HepG2 (cell line): ENCODE measurements around the gene LCAT. TPM values are rescaled to one million over a fixed set of nuclear protein-coding genes. Genes with fewer than 3 reads are reported as not detected.
A peak's percentile ranks its signal among the peaks of the same experiment; 100 is the strongest.

Experiments
- ARNT ChIP-seq: fragments of 450-650 bp; IDR thresholded peaks from 2 replicates; pipeline ENCODE4 v1.6.1; 2017
- HOXA3 ChIP-seq: sonication (generic); formaldehyde crosslinking; IDR thresholded peaks from 2 replicates; pipeline ENCODE4 v1.5.0; 2020; ENCODE audit warnings: missing genetic modification reagents
- MBNL3 ChIP-seq: fragments of 250-450 bp; sonication (Bioruptor Pico); conservative IDR thresholded peaks from 2 replicates; pipeline ENCODE4 v1.8.0; 2022; ENCODE audit warnings: mild to moderate bottlenecking, inconsistent platforms
- MEF2D ChIP-seq: sonication (generic); formaldehyde crosslinking; IDR thresholded peaks from 2 replicates; pipeline ENCODE4 v1.5.1; 2020; ENCODE audit warnings: mild to moderate bottlenecking, missing genetic modification reagents
- REXO4 ChIP-seq: sonication (generic); formaldehyde crosslinking; IDR thresholded peaks from 2 replicates; pipeline ENCODE4 v1.8.0; 2022; ENCODE audit warnings: missing genetic modification reagents, mild to moderate bottlenecking, borderline replicate concordance
- SMAD9 ChIP-seq: sonication (generic); formaldehyde crosslinking; IDR thresholded peaks from 2 replicates; pipeline ENCODE4 v1.5.1; 2020; ENCODE audit warnings: mild to moderate bottlenecking, missing genetic modification reagents
- SNAI1 ChIP-seq: sonication (generic); formaldehyde crosslinking; IDR thresholded peaks from 2 replicates; pipeline ENCODE4 v1.5.0; 2020; ENCODE audit warnings: mild to moderate bottlenecking, missing genetic modification reagents, borderline replicate concordance
- SP140L ChIP-seq: sonication (generic); formaldehyde crosslinking; IDR thresholded peaks from 2 replicates; pipeline ENCODE4 v1.4.0; 2020; ENCODE audit warnings: missing genetic modification reagents, borderline replicate concordance
- ZKSCAN5 ChIP-seq: sonication (generic); formaldehyde crosslinking; IDR thresholded peaks from 2 replicates; pipeline ENCODE4 v1.5.1; 2020; ENCODE audit warnings: mild to moderate bottlenecking, missing genetic modification reagents
- ZNF674 ChIP-seq: sonication (generic); formaldehyde crosslinking; IDR thresholded peaks from 2 replicates; pipeline ENCODE4 v1.5.0; 2020; ENCODE audit warnings: low read depth, mild to moderate bottlenecking, missing genetic modification reagents
- ZNF775 ChIP-seq: sonication (generic); formaldehyde crosslinking; IDR thresholded peaks from 2 replicates; pipeline ENCODE4 v1.4.0; 2020; ENCODE audit warnings: missing genetic modification reagents, mild to moderate bottlenecking, moderate library complexity, borderline replicate concordance
- polyA plus RNA-seq, 8 experiments: library from polyadenylated mRNA; depleted of rRNA in 3 of 8; stranded (reverse) in 7 of 8; unstranded in 1 of 8; fragments of >200 nt; fragmentation: Illumina TruSeq in 4 of 8; extraction: Trizol in 4 of 8; gene quantifications; 2 replicates each; pipeline versions ENCODE4 v1.2.1 to v1.2.3, GENCODE V29; 2011 to 2016; ENCODE audit warnings: low read depth in 4 of 8, missing spikeins in 1 of 8, mixed read lengths in 1 of 8; ENCODE audit not compliant: insufficient read depth in 1 of 8
- total RNA-seq, 5 experiments: library from RNA; depleted of rRNA; stranded (reverse); fragments of >200 nt; fragmentation: Illumina TruSeq; extraction: Trizol; gene quantifications; 2 replicates each; pipeline ENCODE4 v1.2.3, GENCODE V29; 2016; ENCODE audit warnings: low read depth in 1 of 5
- TF ChIP-seq, protein P1 (sequence below): sonication (generic); formaldehyde crosslinking; IDR thresholded peaks from 2 replicates; pipeline ENCODE4 v1.4.0; 2020; ENCODE audit warnings: missing genetic modification reagents
- TF ChIP-seq, protein P2 (sequence below): sonication (generic); formaldehyde crosslinking; IDR thresholded peaks from 2 replicates; pipeline ENCODE4 v1.4.0; 2020; ENCODE audit warnings: low read depth, mild to moderate bottlenecking, missing genetic modification reagents
- TF ChIP-seq, protein P3 (sequence below): sonication (generic); formaldehyde crosslinking; IDR thresholded peaks from 2 replicates; pipeline ENCODE4 v1.5.1; 2020; ENCODE audit warnings: missing genetic modification reagents, mild to moderate bottlenecking, borderline replicate concordance
- TF ChIP-seq, protein P4 (sequence below): IDR thresholded peaks from 2 replicates; pipeline ENCODE4 v1.6.1; 2016; ENCODE audit warnings: mild to moderate bottlenecking
- TF ChIP-seq, protein P5 (sequence below): sonication (generic); formaldehyde crosslinking; conservative IDR thresholded peaks from 2 replicates; pipeline ENCODE4 v1.4.0; 2020; ENCODE audit warnings: mild to moderate bottlenecking, missing genetic modification reagents, moderate library complexity
- TF ChIP-seq, protein P6 (sequence below): sonication (generic); formaldehyde crosslinking; IDR thresholded peaks from 2 replicates; pipeline ENCODE4 v1.5.0; 2020; ENCODE audit warnings: missing genetic modification reagents

LCAT gene
- total and polyA plus RNA-seq, 2 of the 13 experiments (the other 11 are each of a cell fraction or from before 2014, with no cell fraction given): 36.1 to 38.9 TPM

DNA sequence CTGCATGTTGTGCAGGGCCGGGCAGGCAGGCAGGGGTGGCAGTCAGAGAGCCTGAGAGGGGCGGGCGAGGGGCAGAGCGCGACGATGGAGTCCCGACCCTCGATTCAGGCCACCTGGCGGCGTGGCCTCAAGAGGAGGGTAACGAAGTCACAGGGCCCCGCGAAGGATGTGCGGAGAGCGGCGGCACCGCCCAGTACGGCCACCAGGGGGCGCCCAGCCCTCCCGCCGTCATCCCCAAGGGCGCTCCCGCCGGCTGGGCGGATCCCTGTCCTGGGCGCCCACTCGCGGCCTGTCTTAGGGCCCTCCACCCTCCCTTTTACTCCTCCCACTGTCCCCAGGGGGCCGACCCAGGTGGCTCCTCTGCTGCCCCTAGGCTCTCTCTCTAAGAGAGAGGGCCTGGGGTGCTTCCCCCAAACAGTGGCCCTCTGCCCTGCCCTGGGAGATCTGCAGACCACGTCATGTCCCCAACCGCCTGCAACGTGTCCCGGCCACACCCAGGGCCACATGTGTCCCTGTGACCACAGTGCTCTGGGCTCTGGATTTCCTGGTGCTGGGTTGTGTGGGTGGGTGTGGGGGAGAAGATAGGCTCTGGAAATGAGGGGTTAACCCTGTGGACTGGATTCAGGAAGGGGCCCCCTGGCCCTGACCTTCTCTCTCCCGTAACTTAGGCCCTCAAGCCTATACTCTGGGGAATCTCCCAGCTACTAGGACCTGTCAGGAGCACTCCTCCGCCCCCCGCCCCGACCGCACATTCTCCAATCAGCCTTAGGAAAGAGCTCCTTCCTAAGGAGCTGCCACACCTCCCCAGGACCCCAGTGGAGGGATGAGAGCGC lies 49.5 kb upstream of the LCAT start (continued):
- TF ChIP-seq, protein P1, sequence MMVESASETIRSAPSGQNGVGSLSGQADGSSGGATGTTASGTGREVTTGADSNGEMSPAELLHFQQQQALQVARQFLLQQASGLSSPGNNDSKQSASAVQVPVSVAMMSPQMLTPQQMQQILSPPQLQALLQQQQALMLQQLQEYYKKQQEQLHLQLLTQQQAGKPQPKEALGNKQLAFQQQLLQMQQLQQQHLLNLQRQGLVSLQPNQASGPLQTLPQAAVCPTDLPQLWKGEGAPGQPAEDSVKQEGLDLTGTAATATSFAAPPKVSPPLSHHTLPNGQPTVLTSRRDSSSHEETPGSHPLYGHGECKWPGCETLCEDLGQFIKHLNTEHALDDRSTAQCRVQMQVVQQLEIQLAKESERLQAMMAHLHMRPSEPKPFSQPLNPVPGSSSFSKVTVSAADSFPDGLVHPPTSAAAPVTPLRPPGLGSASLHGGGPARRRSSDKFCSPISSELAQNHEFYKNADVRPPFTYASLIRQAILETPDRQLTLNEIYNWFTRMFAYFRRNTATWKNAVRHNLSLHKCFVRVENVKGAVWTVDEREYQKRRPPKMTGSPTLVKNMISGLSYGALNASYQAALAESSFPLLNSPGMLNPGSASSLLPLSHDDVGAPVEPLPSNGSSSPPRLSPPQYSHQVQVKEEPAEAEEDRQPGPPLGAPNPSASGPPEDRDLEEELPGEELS (CRISPR knock-in tag): peak; percentile 57
- TF ChIP-seq, protein P2, sequence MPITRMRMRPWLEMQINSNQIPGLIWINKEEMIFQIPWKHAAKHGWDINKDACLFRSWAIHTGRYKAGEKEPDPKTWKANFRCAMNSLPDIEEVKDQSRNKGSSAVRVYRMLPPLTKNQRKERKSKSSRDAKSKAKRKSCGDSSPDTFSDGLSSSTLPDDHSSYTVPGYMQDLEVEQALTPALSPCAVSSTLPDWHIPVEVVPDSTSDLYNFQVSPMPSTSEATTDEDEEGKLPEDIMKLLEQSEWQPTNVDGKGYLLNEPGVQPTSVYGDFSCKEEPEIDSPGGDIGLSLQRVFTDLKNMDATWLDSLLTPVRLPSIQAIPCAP: no peak
- peak; percentile 24; the same call in 1 of the 2 replicates for TF ChIP-seq SP140L (CRISPR knock-in tag)
- TF ChIP-seq ZNF775 (CRISPR knock-in tag): no peak
- TF ChIP-seq REXO4: no peak
- no peak for TF ChIP-seq MBNL3
- TF ChIP-seq SNAI1: peak; percentile 64; the same call in 1 of the 2 replicates
- no peak for TF ChIP-seq ZKSCAN5 (CRISPR knock-in tag)
- TF ChIP-seq, protein P3, sequence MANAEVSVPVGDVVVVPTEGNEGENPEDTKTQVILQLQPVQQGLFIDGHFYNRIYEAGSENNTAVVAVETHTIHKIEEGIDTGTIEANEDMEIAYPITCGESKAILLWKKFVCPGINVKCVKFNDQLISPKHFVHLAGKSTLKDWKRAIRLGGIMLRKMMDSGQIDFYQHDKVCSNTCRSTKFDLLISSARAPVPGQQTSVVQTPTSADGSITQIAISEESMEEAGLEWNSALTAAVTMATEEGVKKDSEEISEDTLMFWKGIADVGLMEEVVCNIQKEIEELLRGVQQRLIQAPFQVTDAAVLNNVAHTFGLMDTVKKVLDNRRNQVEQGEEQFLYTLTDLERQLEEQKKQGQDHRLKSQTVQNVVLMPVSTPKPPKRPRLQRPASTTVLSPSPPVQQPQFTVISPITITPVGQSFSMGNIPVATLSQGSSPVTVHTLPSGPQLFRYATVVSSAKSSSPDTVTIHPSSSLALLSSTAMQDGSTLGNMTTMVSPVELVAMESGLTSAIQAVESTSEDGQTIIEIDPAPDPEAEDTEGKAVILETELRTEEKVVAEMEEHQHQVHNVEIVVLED: peak; percentile 21; the same call in 1 of the 2 replicates
- TF ChIP-seq HOXA3 (CRISPR knock-in tag): peak; percentile 91
- TF ChIP-seq, protein P4, sequence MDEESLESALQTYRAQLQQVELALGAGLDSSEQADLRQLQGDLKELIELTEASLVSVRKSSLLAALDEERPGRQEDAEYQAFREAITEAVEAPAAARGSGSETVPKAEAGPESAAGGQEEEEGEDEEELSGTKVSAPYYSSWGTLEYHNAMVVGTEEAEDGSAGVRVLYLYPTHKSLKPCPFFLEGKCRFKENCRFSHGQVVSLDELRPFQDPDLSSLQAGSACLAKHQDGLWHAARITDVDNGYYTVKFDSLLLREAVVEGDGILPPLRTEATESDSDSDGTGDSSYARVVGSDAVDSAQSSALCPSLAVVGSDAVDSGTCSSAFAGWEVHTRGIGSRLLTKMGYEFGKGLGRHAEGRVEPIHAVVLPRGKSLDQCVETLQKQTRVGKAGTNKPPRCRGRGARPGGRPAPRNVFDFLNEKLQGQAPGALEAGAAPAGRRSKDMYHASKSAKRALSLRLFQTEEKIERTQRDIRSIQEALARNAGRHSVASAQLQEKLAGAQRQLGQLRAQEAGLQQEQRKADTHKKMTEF (CRISPR knock-in tag): peak; percentile 94
- TF ChIP-seq, protein P5, sequence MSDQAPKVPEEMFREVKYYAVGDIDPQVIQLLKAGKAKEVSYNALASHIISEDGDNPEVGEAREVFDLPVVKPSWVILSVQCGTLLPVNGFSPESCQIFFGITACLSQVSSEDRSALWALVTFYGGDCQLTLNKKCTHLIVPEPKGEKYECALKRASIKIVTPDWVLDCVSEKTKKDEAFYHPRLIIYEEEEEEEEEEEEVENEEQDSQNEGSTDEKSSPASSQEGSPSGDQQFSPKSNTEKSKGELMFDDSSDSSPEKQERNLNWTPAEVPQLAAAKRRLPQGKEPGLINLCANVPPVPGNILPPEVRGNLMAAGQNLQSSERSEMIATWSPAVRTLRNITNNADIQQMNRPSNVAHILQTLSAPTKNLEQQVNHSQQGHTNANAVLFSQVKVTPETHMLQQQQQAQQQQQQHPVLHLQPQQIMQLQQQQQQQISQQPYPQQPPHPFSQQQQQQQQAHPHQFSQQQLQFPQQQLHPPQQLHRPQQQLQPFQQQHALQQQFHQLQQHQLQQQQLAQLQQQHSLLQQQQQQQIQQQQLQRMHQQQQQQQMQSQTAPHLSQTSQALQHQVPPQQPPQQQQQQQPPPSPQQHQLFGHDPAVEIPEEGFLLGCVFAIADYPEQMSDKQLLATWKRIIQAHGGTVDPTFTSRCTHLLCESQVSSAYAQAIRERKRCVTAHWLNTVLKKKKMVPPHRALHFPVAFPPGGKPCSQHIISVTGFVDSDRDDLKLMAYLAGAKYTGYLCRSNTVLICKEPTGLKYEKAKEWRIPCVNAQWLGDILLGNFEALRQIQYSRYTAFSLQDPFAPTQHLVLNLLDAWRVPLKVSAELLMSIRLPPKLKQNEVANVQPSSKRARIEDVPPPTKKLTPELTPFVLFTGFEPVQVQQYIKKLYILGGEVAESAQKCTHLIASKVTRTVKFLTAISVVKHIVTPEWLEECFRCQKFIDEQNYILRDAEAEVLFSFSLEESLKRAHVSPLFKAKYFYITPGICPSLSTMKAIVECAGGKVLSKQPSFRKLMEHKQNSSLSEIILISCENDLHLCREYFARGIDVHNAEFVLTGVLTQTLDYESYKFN (CRISPR knock-in tag): no peak; the same call in 1 of the 2 replicates
- no peak for TF ChIP-seq ARNT
- TF ChIP-seq MEF2D: peak; percentile 68; the same call in 1 of the 2 replicates
- TF ChIP-seq, protein P6, sequence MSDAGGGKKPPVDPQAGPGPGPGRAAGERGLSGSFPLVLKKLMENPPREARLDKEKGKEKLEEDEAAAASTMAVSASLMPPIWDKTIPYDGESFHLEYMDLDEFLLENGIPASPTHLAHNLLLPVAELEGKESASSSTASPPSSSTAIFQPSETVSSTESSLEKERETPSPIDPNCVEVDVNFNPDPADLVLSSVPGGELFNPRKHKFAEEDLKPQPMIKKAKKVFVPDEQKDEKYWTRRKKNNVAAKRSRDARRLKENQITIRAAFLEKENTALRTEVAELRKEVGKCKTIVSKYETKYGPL (CRISPR knock-in tag): no peak
- no peak for TF ChIP-seq ZNF674 (CRISPR knock-in tag)
- TF ChIP-seq SMAD9 (CRISPR knock-in tag): no peak
